SK-N-SH (cell line): ENCODE data around the gene PECR.

Experiments
- EP300 ChIP-seq, 2 experiments: IDR thresholded peaks; 2 replicates each; pipeline versions ENCODE4 v1.4.0 to v1.6.1; 2012; ENCODE audit warnings: borderline replicate concordance in 1 of 2, low read depth in 1 of 2, low read length in 1 of 2
- FOXM1 ChIP-seq: IDR thresholded peaks from 2 replicates; pipeline ENCODE4 v1.4.0; 2012; ENCODE audit warnings: low read depth, mild to moderate bottlenecking
- RFX5 ChIP-seq: IDR thresholded peaks from 2 replicates; pipeline ENCODE4 v1.6.1; 2012; ENCODE audit warnings: mild to moderate bottlenecking, improper control_type of control experiment, low read length
- SIN3A ChIP-seq: IDR thresholded peaks from 2 replicates; pipeline ENCODE4 v1.6.1; 2012; ENCODE audit warnings: low read depth, mild to moderate bottlenecking, low read length, moderate library complexity, borderline replicate concordance
- SMC3 ChIP-seq: IDR thresholded peaks from 2 replicates; pipeline ENCODE4 v1.6.1; 2012; ENCODE audit warnings: low read depth, low read length, improper control_type of control experiment
- TAF1 ChIP-seq: IDR thresholded peaks from 2 replicates; pipeline ENCODE4 v1.6.1; 2012; ENCODE audit warnings: low read depth, mild to moderate bottlenecking, low read length, moderate library complexity, borderline replicate concordance
- TCF12 ChIP-seq: IDR thresholded peaks from 2 replicates; pipeline ENCODE4 v1.4.0; 2012
- TF ChIP-seq, protein P1 (sequence below): fragments of 200-600 bp; sonication (generic); IDR thresholded peaks from 2 replicates; pipeline ENCODE4 v1.6.1; 2017; ENCODE audit warnings: antibody characterized with exemption, mild to moderate bottlenecking, moderate library complexity
- TF ChIP-seq, protein P2 (sequence below): IDR thresholded peaks from 2 replicates; pipeline ENCODE4 v1.6.1; 2012; ENCODE audit warnings: mild to moderate bottlenecking, low read depth, low read length, moderate library complexity

DNA sequence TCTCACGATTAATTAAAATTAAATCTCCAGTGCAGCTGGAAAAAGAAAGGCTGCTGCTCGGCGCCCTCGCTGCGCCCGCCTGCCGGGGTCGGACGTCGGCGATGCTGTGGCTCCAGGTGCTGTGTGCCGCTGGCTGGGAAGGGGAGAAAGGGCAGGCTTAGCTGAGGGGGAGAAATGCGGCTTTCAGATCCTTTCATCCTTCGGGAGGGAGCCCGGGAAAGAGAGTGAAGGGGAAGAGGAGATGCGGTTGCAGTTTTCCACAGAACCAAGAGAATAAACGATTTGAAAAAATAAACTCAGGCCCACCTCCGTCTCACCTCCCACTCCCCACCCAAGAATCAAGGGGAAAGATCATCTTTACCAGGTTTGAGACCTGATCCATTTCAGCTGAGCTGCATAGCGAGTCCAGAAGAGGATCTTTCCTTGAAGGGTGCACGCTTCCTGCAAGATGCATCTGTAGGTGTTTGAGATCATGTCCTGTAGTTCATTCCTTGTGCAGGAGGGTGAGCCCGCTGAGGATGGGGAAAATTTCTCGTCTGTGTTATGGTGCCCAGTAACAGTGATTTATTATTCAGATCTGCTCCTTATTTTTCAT, 605 bp upstream of the PECR start:
- TF ChIP-seq, protein P1, sequence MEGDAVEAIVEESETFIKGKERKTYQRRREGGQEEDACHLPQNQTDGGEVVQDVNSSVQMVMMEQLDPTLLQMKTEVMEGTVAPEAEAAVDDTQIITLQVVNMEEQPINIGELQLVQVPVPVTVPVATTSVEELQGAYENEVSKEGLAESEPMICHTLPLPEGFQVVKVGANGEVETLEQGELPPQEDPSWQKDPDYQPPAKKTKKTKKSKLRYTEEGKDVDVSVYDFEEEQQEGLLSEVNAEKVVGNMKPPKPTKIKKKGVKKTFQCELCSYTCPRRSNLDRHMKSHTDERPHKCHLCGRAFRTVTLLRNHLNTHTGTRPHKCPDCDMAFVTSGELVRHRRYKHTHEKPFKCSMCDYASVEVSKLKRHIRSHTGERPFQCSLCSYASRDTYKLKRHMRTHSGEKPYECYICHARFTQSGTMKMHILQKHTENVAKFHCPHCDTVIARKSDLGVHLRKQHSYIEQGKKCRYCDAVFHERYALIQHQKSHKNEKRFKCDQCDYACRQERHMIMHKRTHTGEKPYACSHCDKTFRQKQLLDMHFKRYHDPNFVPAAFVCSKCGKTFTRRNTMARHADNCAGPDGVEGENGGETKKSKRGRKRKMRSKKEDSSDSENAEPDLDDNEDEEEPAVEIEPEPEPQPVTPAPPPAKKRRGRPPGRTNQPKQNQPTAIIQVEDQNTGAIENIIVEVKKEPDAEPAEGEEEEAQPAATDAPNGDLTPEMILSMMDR = peak; percentile 15; the same call in 1 of the 2 replicates
- TF ChIP-seq SMC3 = no peak
- no peak for TF ChIP-seq FOXM1
- no peak for TF ChIP-seq SIN3A
- TF ChIP-seq TCF12 = no peak
- no peak for TF ChIP-seq RFX5
- no peak for TF ChIP-seq EP300 (IDR thresholded peaks at IDR 0.05; ENCODE audit: borderline replicate concordance in 1 of 2, low read depth in 1 of 2, low read length in 1 of 2)
- TF ChIP-seq, protein P2, sequence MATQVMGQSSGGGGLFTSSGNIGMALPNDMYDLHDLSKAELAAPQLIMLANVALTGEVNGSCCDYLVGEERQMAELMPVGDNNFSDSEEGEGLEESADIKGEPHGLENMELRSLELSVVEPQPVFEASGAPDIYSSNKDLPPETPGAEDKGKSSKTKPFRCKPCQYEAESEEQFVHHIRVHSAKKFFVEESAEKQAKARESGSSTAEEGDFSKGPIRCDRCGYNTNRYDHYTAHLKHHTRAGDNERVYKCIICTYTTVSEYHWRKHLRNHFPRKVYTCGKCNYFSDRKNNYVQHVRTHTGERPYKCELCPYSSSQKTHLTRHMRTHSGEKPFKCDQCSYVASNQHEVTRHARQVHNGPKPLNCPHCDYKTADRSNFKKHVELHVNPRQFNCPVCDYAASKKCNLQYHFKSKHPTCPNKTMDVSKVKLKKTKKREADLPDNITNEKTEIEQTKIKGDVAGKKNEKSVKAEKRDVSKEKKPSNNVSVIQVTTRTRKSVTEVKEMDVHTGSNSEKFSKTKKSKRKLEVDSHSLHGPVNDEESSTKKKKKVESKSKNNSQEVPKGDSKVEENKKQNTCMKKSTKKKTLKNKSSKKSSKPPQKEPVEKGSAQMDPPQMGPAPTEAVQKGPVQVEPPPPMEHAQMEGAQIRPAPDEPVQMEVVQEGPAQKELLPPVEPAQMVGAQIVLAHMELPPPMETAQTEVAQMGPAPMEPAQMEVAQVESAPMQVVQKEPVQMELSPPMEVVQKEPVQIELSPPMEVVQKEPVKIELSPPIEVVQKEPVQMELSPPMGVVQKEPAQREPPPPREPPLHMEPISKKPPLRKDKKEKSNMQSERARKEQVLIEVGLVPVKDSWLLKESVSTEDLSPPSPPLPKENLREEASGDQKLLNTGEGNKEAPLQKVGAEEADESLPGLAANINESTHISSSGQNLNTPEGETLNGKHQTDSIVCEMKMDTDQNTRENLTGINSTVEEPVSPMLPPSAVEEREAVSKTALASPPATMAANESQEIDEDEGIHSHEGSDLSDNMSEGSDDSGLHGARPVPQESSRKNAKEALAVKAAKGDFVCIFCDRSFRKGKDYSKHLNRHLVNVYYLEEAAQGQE = no peak
- TF ChIP-seq TAF1 = no peak
